Testis (tissue), 2 donors: ENCODE measurements around the gene TST.

Experiments used
- POLR2A ChIP-seq: fragments of 450-650 bp; IDR thresholded peaks from one replicate; pipeline ENCODE4 v1.6.1; 2017; ENCODE audit warnings: antibody characterized with exemption, mild to moderate bottlenecking, moderate library complexity
- TF ChIP-seq, protein P1 (sequence below), 3 experiments: fragments of 450-650 bp in 2 of 3; fragments of 200-600 bp in 1 of 3; sonication (generic) in 1 of 3; IDR thresholded peaks; one replicate each; pipeline ENCODE4 v1.5.1; 2016 to 2019; ENCODE audit warnings: antibody characterized with exemption in 3 of 3, mild to moderate bottlenecking in 2 of 3, moderate library complexity in 1 of 3

GRCh38 chr22:37052386-37053309 is 33.4 kb upstream of the TST start:
- TF ChIP-seq, protein P1, sequence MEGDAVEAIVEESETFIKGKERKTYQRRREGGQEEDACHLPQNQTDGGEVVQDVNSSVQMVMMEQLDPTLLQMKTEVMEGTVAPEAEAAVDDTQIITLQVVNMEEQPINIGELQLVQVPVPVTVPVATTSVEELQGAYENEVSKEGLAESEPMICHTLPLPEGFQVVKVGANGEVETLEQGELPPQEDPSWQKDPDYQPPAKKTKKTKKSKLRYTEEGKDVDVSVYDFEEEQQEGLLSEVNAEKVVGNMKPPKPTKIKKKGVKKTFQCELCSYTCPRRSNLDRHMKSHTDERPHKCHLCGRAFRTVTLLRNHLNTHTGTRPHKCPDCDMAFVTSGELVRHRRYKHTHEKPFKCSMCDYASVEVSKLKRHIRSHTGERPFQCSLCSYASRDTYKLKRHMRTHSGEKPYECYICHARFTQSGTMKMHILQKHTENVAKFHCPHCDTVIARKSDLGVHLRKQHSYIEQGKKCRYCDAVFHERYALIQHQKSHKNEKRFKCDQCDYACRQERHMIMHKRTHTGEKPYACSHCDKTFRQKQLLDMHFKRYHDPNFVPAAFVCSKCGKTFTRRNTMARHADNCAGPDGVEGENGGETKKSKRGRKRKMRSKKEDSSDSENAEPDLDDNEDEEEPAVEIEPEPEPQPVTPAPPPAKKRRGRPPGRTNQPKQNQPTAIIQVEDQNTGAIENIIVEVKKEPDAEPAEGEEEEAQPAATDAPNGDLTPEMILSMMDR (IDR thresholded peaks at IDR 0.05): no peak
- TF ChIP-seq POLR2A: no peak
